Astrocyte of the hippocampus (primary cell): Measurements from ENCODE around the gene IL1RN.
A peak's percentile ranks its signal among the peaks of the same experiment; 100 is the strongest.
"Not testable (repeated sequence)": the region's sequence is repeated elsewhere in the genome, so short reads cannot be mapped to it uniquely, and the experiment has no call there.

ENCODE experiments used
- DNase-seq: peaks from one replicate; pipeline ENCODE4 v3.0.0; 2011; ENCODE audit warnings: low read depth, low spot score

The IL1RN gene, protein sequence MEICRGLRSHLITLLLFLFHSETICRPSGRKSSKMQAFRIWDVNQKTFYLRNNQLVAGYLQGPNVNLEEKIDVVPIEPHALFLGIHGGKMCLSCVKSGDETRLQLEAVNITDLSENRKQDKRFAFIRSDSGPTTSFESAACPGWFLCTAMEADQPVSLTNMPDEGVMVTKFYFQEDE

GRCh38 chr2:113126845-113127645, at the start of gene IL1RN:
TSS of gene IL1RN (plus strand) at chr2:113127598. CDS start at chr2:113127625, 27 bp downstream.
- no peak for DNase-seq

- no peak for DNase-seq
Measured at GRCh38 chr2:113077921-113078320, 49.5 kb upstream of the IL1RN start.

- no peak for DNase-seq
Measured at GRCh38 chr2:113078350-113078839, 49.0 kb upstream of the IL1RN start.

DNA sequence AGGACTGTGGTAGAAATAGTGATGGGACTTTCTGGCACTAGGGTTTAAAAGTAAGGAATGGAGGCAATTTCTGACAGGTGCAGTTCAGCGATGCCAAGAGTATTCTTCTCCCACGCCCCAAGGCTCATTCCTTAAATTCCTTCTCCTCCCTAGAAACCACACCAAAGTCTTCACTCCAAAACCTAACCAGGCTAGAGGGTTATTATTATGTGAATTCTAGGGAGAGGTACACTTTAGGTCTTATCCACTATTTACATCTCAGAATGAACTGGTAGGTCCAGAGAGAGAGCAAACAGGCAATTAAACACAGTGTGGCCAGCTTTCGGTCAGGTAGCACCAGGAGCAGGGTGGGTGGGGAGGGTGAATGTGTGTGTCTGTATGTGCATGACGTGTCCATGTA, 48.3 kb upstream of the IL1RN start:
- DNase-seq: peak; percentile 7

DNA sequence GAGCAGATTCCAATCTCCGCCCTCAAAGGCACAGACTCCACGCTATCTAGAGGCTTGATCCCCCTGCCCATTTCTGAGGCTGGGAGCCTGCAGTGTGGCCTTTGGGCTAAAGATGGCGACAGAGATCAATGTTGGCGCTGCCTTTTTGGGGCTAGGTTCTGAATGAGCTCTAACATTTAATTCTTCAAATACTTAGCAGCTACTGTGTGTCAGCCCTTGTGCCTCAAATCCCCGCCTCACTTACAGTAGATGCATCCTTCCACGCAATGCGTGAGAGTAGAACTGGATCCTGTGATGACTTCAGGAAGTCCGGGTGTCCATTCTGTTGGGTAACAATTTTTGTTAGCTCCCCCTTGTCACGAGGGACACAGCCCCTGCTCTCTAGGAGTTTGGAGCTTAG, 47.3 kb upstream of the IL1RN start:
- peak; percentile 57 for DNase-seq

GRCh38 chr2:113081488-113082210, 45.7 kb upstream of the IL1RN start:
- no peak for DNase-seq

GRCh38 chr2:113083296-113083695, 44.1 kb upstream of the IL1RN start:
- no peak for DNase-seq

DNA sequence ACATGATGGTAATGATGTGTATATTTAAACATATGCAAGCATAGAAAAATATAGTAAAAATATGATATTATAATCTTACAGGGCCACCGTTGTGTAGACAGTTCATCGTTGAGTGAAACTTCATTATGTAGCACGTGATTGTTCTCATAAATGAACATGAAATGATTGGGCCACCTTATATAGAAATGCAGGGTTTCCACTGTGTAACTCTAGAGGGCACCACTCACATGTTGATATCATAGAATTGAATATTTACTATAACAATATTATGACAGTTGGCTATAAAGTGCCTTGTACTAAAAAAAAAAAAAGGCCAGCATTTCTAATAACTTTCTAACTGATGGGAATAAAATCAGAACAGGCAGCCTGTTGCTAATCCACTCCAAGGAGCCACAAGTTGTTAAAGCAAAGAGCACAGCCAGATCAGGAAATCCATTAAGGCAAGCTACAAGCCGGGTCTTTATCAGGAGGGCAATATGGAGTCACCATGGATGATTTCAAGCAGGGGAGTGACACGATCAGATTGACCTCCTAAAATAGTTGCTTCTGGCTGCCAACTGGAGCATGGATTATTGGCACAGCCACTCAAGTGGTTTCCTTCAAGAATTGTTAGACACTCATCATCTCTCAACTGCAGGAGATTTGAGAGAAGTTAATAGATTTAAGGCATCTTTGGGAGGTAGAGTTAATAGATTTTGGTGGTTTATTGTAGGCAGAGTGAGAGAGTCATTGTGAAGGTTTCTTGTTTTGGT, 43.0 kb upstream of the IL1RN start:
- no peak for DNase-seq

DNA sequence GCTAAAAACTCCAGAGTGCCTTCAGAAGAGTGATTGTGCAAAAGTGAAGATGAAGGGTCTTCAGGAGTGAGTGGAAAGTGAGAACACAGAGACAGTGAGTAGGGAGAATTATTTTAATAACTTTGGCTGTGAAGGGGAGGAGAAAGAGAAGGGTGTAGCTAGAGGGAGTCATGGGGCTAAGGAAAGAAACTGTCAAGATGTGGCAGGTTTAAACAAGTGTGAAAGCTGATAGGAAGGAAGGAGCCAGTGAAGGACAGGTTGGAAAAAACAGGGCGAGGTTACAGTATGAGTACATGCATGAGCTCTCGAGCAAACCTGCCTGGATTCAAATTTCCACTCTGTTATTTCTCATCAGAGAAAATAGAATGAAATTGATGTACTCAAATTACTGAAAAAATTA, 41.9 kb upstream of the IL1RN start:
- no peak for DNase-seq

GRCh38 chr2:113088213-113088992, 39.0 kb upstream of the IL1RN start:
- DNase-seq: no peak

DNA sequence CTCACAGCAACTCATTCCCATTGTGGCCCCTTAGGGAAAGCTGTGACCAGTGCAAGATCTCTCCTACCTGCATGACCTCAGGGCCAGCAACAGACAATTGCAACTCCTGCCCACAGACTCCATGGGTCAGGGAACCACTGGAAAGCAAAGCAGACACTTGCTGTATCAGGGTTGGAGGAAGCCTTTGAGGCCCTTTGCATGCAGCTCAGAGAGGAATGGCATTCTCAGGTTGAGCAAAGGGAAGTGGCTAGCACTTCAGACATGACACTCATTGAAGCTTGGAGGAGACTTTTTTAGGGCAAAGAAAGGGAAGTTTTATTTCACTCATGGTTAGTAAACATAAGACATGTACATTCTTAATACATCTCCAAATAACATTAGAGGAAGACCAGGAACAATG, 37.5 kb upstream of the IL1RN start:
- DNase-seq: no peak

GRCh38 chr2:113091231-113091896, 36.0 kb upstream of the IL1RN start:
- DNase-seq: no peak

- DNase-seq: no peak
Measured at GRCh38 chr2:113092864-113093612, 34.4 kb upstream of the IL1RN start.

GRCh38 chr2:113093613-113093977, 33.8 kb upstream of the IL1RN start:
- DNase-seq: no peak

DNA sequence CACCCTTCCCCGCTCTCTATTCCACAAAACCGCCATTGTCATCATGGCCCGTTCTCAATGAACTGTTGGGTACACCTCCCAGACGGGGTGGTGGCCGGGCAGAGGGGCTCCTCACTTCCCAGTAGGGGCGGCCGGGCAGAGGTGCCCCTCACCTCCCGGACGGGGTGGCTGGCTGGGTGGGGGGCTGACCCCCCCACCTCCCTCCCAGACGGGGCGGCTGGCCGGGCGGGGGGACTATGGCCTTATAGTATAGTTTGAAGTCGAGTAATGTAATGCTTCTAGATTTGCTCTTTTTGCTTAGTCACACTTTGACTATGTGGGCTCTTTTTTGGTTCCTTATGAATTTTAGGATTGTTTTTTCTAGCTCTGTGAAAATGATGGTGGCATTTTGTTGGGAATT, 31.1 kb upstream of the IL1RN start:
- not testable (repeated sequence) for DNase-seq

DNA sequence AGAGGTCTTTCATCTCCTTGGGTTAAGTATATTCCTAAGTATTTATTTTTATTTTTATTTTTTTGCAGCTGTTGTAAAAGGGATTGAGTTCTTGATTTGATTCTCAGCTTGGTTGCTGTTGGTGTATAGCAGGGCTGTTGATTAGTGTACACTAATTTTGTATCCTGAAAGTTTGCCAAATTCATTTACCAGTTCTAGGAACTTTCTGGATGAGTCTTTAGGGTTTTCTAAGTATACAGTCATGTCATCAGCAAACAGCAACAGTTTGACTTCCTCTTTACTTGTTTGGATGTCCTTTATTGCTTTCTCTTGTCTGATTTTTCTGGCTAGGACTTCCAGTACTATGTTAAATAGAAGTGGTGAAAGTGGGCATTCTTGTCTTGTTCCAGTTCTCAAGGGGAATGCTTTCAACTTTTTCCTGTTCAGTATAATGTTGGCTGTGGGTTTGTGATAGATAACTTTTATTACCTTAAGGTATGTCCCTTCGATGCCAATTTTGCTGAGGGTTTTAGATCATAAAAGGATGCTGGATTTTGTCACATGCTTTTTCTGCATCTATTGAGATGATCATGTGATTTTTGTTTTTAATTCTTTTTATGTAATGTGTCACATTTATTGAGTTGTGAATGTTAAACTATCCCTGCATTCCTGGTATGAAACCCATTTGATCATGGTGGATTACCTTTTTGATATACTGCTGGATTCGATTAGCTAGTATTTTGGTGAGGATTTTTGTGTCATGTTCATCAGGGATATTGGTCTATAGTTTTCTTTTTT, 30.4 kb upstream of the IL1RN start:
- DNase-seq: not testable (repeated sequence)

GRCh38 chr2:113098041-113098440, 29.4 kb upstream of the IL1RN start:
- no peak for DNase-seq

DNA sequence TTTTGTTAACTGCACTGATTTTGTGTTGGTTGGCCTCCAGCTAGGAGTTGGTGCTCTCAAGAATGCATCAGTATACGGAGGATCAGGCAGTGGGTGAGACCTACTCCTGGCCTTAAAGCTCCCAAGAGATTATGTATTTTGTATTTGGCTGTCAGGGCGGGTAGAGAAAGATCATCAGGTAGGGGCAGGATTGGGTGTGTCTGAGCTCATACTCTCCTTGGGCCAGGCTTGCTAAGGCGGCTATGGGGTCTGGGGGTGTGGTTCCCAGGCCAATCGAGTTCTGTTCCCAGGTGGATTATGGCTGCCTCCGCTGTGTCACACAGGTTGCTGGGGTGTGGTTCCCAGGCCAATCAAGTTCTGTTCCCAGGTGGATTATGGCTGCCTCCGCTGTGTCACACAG, 28.9 kb upstream of the IL1RN start:
- no peak for DNase-seq

GRCh38 chr2:113102133-113102532, 25.3 kb upstream of the IL1RN start:
- DNase-seq: no peak
